Trophoblast cell (in vitro differentiated cells and primary cell): ENCODE data around the gene FMO4.
A peak's percentile ranks its signal among the peaks of the same experiment; 100 is the strongest.
"Not testable (repeated sequence)": the region's sequence is repeated elsewhere in the genome, so short reads cannot be mapped to it uniquely, and the experiment has no call there.

Experiments
- DNase-seq, 2 donors: peaks; one replicate each; pipeline ENCODE4 v3.0.0-alpha.2; 2016
- H2AFZ ChIP-seq: 2 replicates; pipeline ENCODE4 v1.6.1; 2013; ENCODE audit warnings: low read length, moderate library complexity, mild to moderate bottlenecking; ENCODE audit not compliant: insufficient read depth, poor library complexity
- H2AK5ac ChIP-seq: 2 replicates; pipeline ENCODE4 v1.6.1; 2013; ENCODE audit warnings: mild to moderate bottlenecking, low read length
- H2BK120ac ChIP-seq: 2 replicates; pipeline ENCODE4 v1.6.1; 2013; ENCODE audit warnings: low read length, mild to moderate bottlenecking, moderate library complexity; ENCODE audit not compliant: insufficient read depth, poor library complexity
- H2BK12ac ChIP-seq: 2 replicates; pipeline ENCODE4 v1.6.1; 2013; ENCODE audit warnings: mild to moderate bottlenecking, low read length, moderate library complexity
- H2BK5ac ChIP-seq: 2 replicates; pipeline ENCODE4 v1.6.1; 2013; ENCODE audit warnings: low read length, low read depth, moderate library complexity, mild to moderate bottlenecking; ENCODE audit not compliant: poor library complexity
- H3K14ac ChIP-seq: 2 replicates; pipeline ENCODE4 v1.6.1; 2013; ENCODE audit warnings: mild to moderate bottlenecking, low read length
- H3K18ac ChIP-seq: 2 replicates; pipeline ENCODE4 v1.6.1; 2013; ENCODE audit warnings: mild to moderate bottlenecking, low read length
- H3K23ac ChIP-seq: 2 replicates; pipeline ENCODE4 v1.6.1; 2013; ENCODE audit warnings: low read length
- H3K27ac ChIP-seq: 2 replicates; pipeline ENCODE4 v1.5.1; 2013; ENCODE audit warnings: low read depth, mild to moderate bottlenecking, inconsistent platforms, low read length, moderate library complexity
- H3K27me3 ChIP-seq: 2 replicates; pipeline ENCODE4 v1.6.1; 2013; ENCODE audit warnings: inconsistent platforms, mild to moderate bottlenecking, low read length, moderate library complexity; ENCODE audit not compliant: insufficient read depth
- H3K36me3 ChIP-seq, 2 experiments: 1 replicate in 1 of 2; 2 replicates in 1 of 2; pipeline ENCODE4 v1.6.1; 2013; ENCODE audit warnings: low read length in 2 of 2, mild to moderate bottlenecking in 2 of 2, moderate library complexity in 1 of 2; ENCODE audit not compliant: insufficient read depth in 2 of 2, control insufficient read depth in 1 of 2
- H3K4ac ChIP-seq: 2 replicates; pipeline ENCODE4 v1.6.1; 2013; ENCODE audit warnings: low read depth, mild to moderate bottlenecking, low read length, moderate library complexity
- H3K4me1 ChIP-seq, 2 experiments: 1 replicate in 1 of 2; 2 replicates in 1 of 2; pipeline ENCODE4 v1.6.1; 2013; ENCODE audit warnings: low read length in 2 of 2, mild to moderate bottlenecking in 2 of 2, moderate library complexity in 1 of 2; ENCODE audit not compliant: insufficient read depth in 2 of 2, control insufficient read depth in 1 of 2
- H3K4me2 ChIP-seq: 2 replicates; pipeline ENCODE4 v1.6.1; 2013; ENCODE audit warnings: inconsistent platforms, mild to moderate bottlenecking, low read length, moderate library complexity
- H3K4me3 ChIP-seq: 2 replicates; pipeline ENCODE4 v1.5.1; 2013; ENCODE audit warnings: mild to moderate bottlenecking, low read depth, low read length, inconsistent platforms
- H3K79me1 ChIP-seq: one replicate; pipeline ENCODE4 v1.6.1; 2013; ENCODE audit warnings: low read length
- H3K79me2 ChIP-seq: 2 replicates; pipeline ENCODE4 v1.6.1; 2013; ENCODE audit warnings: low read length, mild to moderate bottlenecking; ENCODE audit not compliant: control insufficient read depth, insufficient read depth, poor library complexity
- H3K9ac ChIP-seq: 2 replicates; pipeline ENCODE4 v1.6.1; 2013; ENCODE audit warnings: mild to moderate bottlenecking, low read length
- H3K9me3 ChIP-seq: 2 replicates; pipeline ENCODE4 v1.6.1; 2013; ENCODE audit warnings: low read depth, mild to moderate bottlenecking, control low read depth, inconsistent platforms, low read length; ENCODE audit not compliant: insufficient read depth
- H4K12ac ChIP-seq: 2 replicates; pipeline ENCODE4 v1.6.1; 2013; ENCODE audit warnings: low read depth, mild to moderate bottlenecking, low read length, moderate library complexity
- H4K8ac ChIP-seq: 2 replicates; pipeline ENCODE4 v1.6.1; 2013; ENCODE audit warnings: low read depth, mild to moderate bottlenecking, low read length, moderate library complexity
- H4K91ac ChIP-seq: one replicate; pipeline ENCODE4 v1.6.1; 2013; ENCODE audit warnings: low read depth, mild to moderate bottlenecking, low read length, moderate library complexity
- WGBS: extraction: QIAGEN DNeasy Blood & Tissue Kit; methylation state at CpG from one replicate; pipeline ENCODE4 v1.1.7; 2013; ENCODE audit warnings: missing lambda C conversion rate; ENCODE audit not compliant: insufficient read length, insufficient coverage; ENCODE audit errors: extremely low coverage; 5-methylcytosine and 5-hydroxymethylcytosine counted together

FMO4 gene

GRCh38 chr1:171355727-171356126 is 41.7 kb downstream of the FMO4 start:
- H3K27ac ChIP-seq: no peak overlapping the region
- H3K4me2 ChIP-seq: no peak overlapping the region
- no peaks in the 10 kb centered on the region for H3K79me1 ChIP-seq
- no peak overlapping the region for H4K91ac ChIP-seq
- WGBS: no CpG with 5 or more reads among the region's 3 CpGs
- H3K79me2 ChIP-seq: no peaks in the 10 kb centered on the region
- H3K9me3 ChIP-seq: no peaks in the 10 kb centered on the region
- H3K4me1 ChIP-seq: no peaks in the 10 kb centered on the region
- no peak overlapping the region for H3K4me3 ChIP-seq
- no peak overlapping the region for H2BK120ac ChIP-seq
- no peak overlapping the region for H4K12ac ChIP-seq
- no peaks in the 10 kb centered on the region for H3K36me3 ChIP-seq
- H2AK5ac ChIP-seq: no peak overlapping the region
- H2BK5ac ChIP-seq: no peak overlapping the region
- no peak overlapping the region for H3K14ac ChIP-seq
- no peak for DNase-seq
- H2AFZ ChIP-seq: no peak overlapping the region
- H3K23ac ChIP-seq: no peak overlapping the region
- no peak overlapping the region for H3K9ac ChIP-seq
- no peak overlapping the region for H4K8ac ChIP-seq
- no peak overlapping the region for H3K18ac ChIP-seq
- H2BK12ac ChIP-seq: no peak overlapping the region
- no peaks in the 10 kb centered on the region for H3K27me3 ChIP-seq
- no peak overlapping the region for H3K4ac ChIP-seq

- Histone ChIP-seq H3K27me3 (no peaks in the 10 kb centered on the region), H3K27ac (no peak overlapping the region), H3K79me2 (no peaks in the 10 kb centered on the region), H3K36me3 (no peaks in the 10 kb centered on the region), H3K4me3 (no peak overlapping the region), H3K18ac (no peak overlapping the region), H2AK5ac (no peak overlapping the region), H3K9me3 (no peaks in the 10 kb centered on the region), H3K4ac (no peak overlapping the region), H2BK12ac (no peak overlapping the region), H4K12ac (no peak overlapping the region), H3K4me1 (no peaks in the 10 kb centered on the region), H3K14ac (no peak overlapping the region), H2BK5ac (no peak overlapping the region), H2BK120ac (no peak overlapping the region), H2AFZ (no peak overlapping the region), H3K79me1 (no peaks in the 10 kb centered on the region), H4K91ac (no peak overlapping the region), H4K8ac (no peak overlapping the region), H3K9ac (no peak overlapping the region), H3K4me2 (no peak overlapping the region), H3K23ac (no peak overlapping the region)
- no CpG with 5 or more reads among the region's 4 CpGs for WGBS
- no peak for DNase-seq
Measured at GRCh38 chr1:171357179-171357578, 43.2 kb downstream of the FMO4 start.

DNA sequence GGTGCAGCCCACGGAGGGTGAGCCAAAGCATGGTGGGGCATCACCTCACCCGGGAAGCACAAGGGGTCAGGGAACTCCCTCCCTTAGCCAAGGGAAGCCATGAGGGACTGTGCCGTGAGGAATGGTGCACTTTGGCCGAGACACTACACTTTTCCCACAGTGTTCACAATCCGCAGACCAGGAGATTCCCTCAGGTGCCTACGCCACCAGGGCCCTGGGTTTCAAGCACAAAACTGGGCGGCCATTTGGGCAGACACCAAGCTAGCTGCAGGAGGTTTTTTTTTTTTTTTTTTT is 45.3 kb downstream of the FMO4 start:
- H3K9me3 ChIP-seq, DNase-seq, H3K36me3 ChIP-seq, H3K79me1 ChIP-seq, H4K91ac ChIP-seq, H3K27me3 ChIP-seq, H4K12ac ChIP-seq, H2BK5ac ChIP-seq, H3K9ac ChIP-seq, H2AK5ac ChIP-seq, H3K14ac ChIP-seq, H3K79me2 ChIP-seq, H4K8ac ChIP-seq, H3K4ac ChIP-seq, H2AFZ ChIP-seq, H3K4me3 ChIP-seq, H3K4me2 ChIP-seq, H3K4me1 ChIP-seq, H3K18ac ChIP-seq, H3K27ac ChIP-seq, H2BK120ac ChIP-seq, H3K23ac ChIP-seq, H2BK12ac ChIP-seq: not testable (repeated sequence)
- WGBS: no CpG with 5 or more reads among the region's 7 CpGs

DNA sequence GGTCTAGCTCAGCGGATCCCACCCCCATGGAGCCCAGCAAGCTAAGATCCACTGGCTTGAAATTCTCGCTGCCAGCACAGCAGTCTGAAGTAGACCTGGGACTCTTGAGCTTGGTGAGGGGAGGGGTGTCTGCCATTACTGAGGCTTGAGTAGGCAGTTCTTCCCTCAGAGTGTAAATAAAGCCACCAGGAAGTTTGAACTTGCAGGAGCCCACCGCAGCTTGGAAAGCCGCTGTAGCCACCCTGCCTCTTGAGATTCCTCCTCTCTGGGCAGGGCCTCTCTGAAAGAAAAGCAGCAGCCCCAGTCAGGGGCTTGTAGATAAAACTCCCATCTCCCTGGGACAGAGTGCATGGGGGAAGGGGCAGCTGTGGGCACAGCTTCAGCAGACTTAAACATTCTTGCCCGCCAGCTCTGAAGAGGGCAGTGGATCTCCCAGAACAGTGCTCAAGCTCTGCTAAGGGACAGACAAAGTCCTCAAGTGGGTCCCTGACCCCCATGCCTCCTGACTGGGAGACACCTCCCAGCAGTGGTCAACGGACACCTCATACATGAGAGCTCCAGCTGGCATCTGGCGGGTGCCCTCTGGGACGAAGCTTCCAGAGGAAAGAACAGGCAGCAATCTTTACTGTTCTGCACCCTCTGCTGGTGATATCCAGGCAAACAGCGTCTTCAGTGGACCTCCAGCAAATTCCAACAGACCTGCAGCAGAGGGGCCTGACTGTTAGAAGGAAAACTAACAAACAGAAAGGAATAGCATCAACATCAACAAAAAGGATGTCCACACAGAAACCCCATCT is 45.9 kb downstream of the FMO4 start:
- not testable (repeated sequence) for H2AFZ ChIP-seq, H3K14ac ChIP-seq, H4K12ac ChIP-seq, H3K27me3 ChIP-seq, H2BK5ac ChIP-seq, H3K36me3 ChIP-seq, H2BK12ac ChIP-seq, H3K18ac ChIP-seq, H3K79me1 ChIP-seq, H4K8ac ChIP-seq, H3K4ac ChIP-seq, H3K4me2 ChIP-seq, H2AK5ac ChIP-seq, H3K79me2 ChIP-seq, H4K91ac ChIP-seq, H3K4me1 ChIP-seq, H3K9ac ChIP-seq, H2BK120ac ChIP-seq, H3K27ac ChIP-seq, H3K4me3 ChIP-seq, H3K9me3 ChIP-seq, H3K23ac ChIP-seq
- no CpG with 5 or more reads among the region's 9 CpGs for WGBS
- DNase-seq: peak in 1 of 2 donors; percentile 26
